ENCODE data around the gene AGBL5.

- TF ChIP-seq CTCF (conservative IDR thresholded peaks at IDR 0.05) (no peak), ZFX (IDR thresholded peaks at IDR 0.05) (no peak)
Measured at GRCh38 chr2:27082773-27083409, 31.4 kb downstream of the AGBL5 start.

Data from C4-2B (cell line).